AG04450 (cell line): ENCODE results near the gene DENND2A. TPM values are rescaled to one million over a fixed set of nuclear protein-coding genes. Genes with fewer than 3 reads are reported as not detected.

Experiments used
- CTCF ChIA-PET: fragments of 300-600, 350-600 bp; formaldehyde crosslinking; extraction: SDS; loops from one replicate; lab custom pipeline; 2022; ENCODE audit warnings: antibody characterized with exemption, inconsistent platforms; lab: Charles Lee
- POLR2A ChIA-PET: fragments of 350-600 bp; formaldehyde crosslinking; extraction: SDS; loops from one replicate; lab custom pipeline; 2021; ENCODE audit warnings: antibody characterized with exemption, inconsistent platforms; lab: Yijun Ruan, JAX
- DNase-seq: peaks from one replicate; pipeline ENCODE4 v3.0.0-alpha.2; 2011; ENCODE audit warnings: low read depth, low spot score
- H3K27ac ChIP-seq: one replicate; pipeline ENCODE4 v1.5.1; 2012; ENCODE audit warnings: low read depth, low read length, control low read depth
- H3K27me3 ChIP-seq: one replicate; pipeline ENCODE4 v1.6.0; 2012; ENCODE audit warnings: low read length; ENCODE audit not compliant: control insufficient read depth, insufficient read depth
- H3K4me3 ChIP-seq: 2 replicates; pipeline ENCODE4 v1.5.1; 2011; ENCODE audit warnings: mild to moderate bottlenecking, low read depth, low read length, control low read depth
- H3K9me3 ChIP-seq: 2 replicates; pipeline ENCODE4 v1.5.1; 2012; ENCODE audit warnings: low read length; ENCODE audit not compliant: control insufficient read depth, insufficient read depth
- polyA plus RNA-seq: library from polyadenylated mRNA; depleted of rRNA; stranded (reverse); fragments of >200 nt; gene quantifications from 2 replicates; pipeline ENCODE4 v1.2.3, GENCODE V29; 2011
- TF ChIP-seq, protein P1 (sequence below): IDR thresholded peaks from 2 replicates; pipeline ENCODE4 v1.5.1; 2011; ENCODE audit warnings: low read depth, low read length, control low read depth, inconsistent platforms

The DENND2A gene
- polyA plus RNA-seq, 1 experiment: 40.8 TPM

DNA sequence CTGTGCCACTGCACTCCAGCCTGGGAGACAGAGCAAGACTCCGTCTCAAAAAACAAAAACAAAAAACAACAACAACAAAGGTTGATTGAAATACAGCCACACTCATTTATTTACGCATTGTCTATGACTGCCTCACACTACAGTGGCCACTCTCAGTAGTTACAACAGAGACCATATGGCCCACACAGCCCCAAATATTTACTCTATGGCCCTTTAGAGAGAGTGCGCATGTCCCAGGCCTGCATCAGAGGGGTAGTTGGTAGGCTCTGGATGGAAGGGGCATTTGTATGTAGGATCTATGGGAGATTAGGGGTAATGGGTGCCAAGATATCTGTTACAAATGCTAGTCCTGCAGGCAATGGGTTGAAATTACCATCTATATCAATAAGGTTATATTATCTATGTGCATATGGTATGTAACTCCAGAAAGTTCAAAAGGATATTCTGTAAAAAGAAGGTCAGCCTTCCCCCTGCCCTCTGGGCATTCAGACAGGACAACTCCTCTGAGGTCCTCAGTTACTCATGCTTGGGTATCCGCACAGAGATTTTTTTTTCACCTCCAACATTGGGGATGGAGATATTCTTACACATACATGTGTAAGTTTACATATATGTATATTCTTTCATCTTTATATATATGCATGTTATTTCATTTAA lies 56.3 kb downstream of the DENND2A start:
- TF ChIP-seq, protein P1, sequence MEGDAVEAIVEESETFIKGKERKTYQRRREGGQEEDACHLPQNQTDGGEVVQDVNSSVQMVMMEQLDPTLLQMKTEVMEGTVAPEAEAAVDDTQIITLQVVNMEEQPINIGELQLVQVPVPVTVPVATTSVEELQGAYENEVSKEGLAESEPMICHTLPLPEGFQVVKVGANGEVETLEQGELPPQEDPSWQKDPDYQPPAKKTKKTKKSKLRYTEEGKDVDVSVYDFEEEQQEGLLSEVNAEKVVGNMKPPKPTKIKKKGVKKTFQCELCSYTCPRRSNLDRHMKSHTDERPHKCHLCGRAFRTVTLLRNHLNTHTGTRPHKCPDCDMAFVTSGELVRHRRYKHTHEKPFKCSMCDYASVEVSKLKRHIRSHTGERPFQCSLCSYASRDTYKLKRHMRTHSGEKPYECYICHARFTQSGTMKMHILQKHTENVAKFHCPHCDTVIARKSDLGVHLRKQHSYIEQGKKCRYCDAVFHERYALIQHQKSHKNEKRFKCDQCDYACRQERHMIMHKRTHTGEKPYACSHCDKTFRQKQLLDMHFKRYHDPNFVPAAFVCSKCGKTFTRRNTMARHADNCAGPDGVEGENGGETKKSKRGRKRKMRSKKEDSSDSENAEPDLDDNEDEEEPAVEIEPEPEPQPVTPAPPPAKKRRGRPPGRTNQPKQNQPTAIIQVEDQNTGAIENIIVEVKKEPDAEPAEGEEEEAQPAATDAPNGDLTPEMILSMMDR: no peak
- DNase-seq: no peak
- H3K4me3 ChIP-seq: no peak overlapping the region
- CTCF ChIA-PET: no interaction called here
- H3K27ac ChIP-seq: no peak overlapping the region
- POLR2A ChIA-PET: no interaction called here
- no peaks in the 10 kb centered on the region for H3K9me3 ChIP-seq
- no peaks in the 10 kb centered on the region for H3K27me3 ChIP-seq

DNA sequence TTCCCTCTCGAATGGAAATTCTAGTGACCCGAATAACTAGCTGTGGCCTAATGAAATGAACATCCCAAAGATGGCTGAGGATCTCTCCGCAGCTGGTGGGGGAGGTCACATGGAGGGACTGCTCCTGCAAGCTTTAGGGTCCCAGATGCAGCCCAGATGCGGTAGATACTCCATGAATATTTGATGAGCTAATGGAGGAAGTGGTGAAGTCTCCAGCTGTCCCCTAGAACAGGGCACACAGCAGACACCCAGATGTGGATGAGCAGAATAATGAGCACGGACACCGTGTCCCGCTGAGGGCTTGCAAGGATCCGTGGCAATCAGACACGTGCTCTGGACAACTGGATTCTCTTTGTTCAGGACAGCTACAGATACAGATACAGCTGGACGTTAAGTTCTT lies 59.2 kb downstream of the DENND2A start:
- CTCF ChIA-PET: no interaction called here
- H3K27ac ChIP-seq: no peak overlapping the region
- H3K27me3 ChIP-seq: no peaks in the 10 kb centered on the region
- TF ChIP-seq, protein P1: no peak
- H3K4me3 ChIP-seq: no peak overlapping the region
- no peak for DNase-seq
- POLR2A ChIA-PET: no interaction called here
- H3K9me3 ChIP-seq: no peaks in the 10 kb centered on the region

DNA sequence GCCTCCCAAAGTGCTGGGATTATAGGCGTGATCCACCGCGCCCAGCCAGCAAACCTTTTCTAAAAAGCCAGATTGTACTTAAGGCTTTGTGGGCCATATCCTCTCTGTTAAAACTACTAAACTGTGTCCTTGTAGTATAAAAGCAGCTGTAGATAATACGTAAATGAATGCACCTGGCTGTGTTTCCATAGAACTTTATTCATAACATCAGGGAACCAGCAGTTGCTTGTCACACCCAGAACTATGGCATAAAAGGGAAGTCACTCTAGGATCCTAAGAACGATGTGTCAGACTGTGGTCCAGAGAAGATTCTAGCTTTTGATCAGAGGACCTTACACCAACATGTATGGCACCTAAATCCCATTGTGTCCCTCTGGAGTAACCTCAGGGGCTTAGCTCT lies 63.0 kb downstream of the DENND2A start:
- Histone ChIP-seq H3K9me3 (no peaks in the 10 kb centered on the region), H3K27me3 (no peaks in the 10 kb centered on the region), H3K27ac (no peak overlapping the region), H3K4me3 (no peak overlapping the region)
- CTCF ChIA-PET: interaction anchor here (0.7 to 1.0 kb wide), 2 partner anchors 71 to 76 kb away, joined by 3 read pairs; no protein-coding TSS in a partner anchor
- DNase-seq: no peak
- POLR2A ChIA-PET: interaction anchor here (0.6 to 0.7 kb wide), 2 partner anchors 14 to 64 kb away, joined by 3 to 5 read pairs; no protein-coding TSS in a partner anchor
- TF ChIP-seq, protein P1: no peak

DNA sequence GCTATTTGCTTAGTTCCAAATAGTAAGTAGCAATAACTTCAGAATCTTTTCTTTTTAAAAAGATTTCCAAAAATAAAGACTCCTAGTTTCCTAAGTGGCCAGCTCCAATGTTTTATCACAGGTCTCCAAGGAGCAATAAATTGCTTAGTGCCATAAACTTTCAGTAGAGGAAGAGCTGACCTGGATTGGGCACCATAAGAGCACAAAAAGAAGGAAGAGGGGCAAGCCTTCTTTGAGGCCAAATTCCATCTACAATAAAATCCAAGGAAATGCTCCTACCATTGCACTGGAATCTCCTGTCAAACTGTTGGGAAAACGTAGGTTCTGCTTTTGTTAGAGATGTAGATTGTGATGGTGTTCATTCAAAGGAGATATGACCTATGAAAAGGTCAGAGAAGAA lies 64.0 kb downstream of the DENND2A start:
- no peaks in the 10 kb centered on the region for H3K9me3 ChIP-seq
- POLR2A ChIA-PET: no interaction called here
- H3K27me3 ChIP-seq: no peaks in the 10 kb centered on the region
- H3K4me3 ChIP-seq: no peak overlapping the region
- TF ChIP-seq, protein P1: no peak
- no peak for DNase-seq
- H3K27ac ChIP-seq: no peak overlapping the region
- CTCF ChIA-PET: interaction anchor here (0.7 to 1.0 kb wide), 2 partner anchors 77 to 84 kb away, joined by 3 read pairs; no protein-coding TSS in a partner anchor

DNA sequence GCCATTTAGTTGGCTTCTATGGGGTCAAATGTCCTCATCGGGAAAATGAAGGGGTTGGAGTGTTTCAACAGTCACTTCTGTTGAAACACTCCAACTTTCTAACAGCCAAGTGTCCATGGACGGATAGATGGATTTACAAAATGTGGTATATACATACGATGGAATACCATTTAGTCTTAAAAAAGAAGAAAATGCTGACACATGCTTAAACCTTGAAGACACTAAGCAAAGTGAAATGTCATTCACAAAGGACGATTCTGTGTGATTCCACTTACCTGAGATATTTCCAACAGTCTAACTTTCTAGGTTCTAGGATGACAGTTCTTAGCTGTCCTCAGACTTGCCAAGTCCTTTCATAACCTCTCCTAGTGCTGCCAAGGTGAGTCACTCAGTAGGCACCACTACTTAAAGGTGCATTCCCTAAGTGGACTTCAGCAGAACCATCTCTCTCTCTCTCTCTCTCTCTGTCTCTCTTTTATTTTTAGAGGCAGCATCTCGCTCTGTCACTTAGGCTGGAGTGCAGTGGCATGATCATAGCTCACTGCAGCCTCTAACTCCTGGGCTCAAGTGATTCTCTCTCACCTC lies 69.0 kb downstream of the DENND2A start:
- H3K4me3 ChIP-seq: no peak overlapping the region
- TF ChIP-seq, protein P1: no peak
- CTCF ChIA-PET: interaction anchor here (1.1 kb wide), 1 partner anchor 47 kb away, joined by 3 read pairs; no protein-coding TSS in a partner anchor
- POLR2A ChIA-PET: no interaction called here
- no peak overlapping the region for H3K27ac ChIP-seq
- DNase-seq: no peak
- H3K27me3 ChIP-seq: no peaks in the 10 kb centered on the region
- H3K9me3 ChIP-seq: no peaks in the 10 kb centered on the region
